Activated CD4-positive, alpha-beta T cell treated with anti-CD3 and anti-CD28 coated beads, Interleukin-2, amount 10 ng/mL, durations not matched to agents 24 days and 14 days (primary cell): ENCODE measurements around the gene STYXL1. TPM values are rescaled to one million over a fixed set of nuclear protein-coding genes. Genes with fewer than 3 reads are reported as not detected.

Experiments used
- DNase-seq: peaks from one replicate; pipeline ENCODE4 v3.0.0; 2022
- H3K27ac Mint-ChIP-seq: one replicate; pipeline ENCODE4 v1.8.0; 2022; ENCODE audit warnings: mild to moderate bottlenecking, mixed read lengths
- H3K27me3 Mint-ChIP-seq: one replicate; pipeline ENCODE4 v1.8.0; 2022; ENCODE audit warnings: mixed read lengths
- H3K36me3 Mint-ChIP-seq: one replicate; pipeline ENCODE4 v1.8.0; 2022; ENCODE audit warnings: low read depth, mild to moderate bottlenecking, mixed read lengths
- H3K4me1 Mint-ChIP-seq: one replicate; pipeline ENCODE4 v1.8.0; 2021; ENCODE audit warnings: mixed read lengths
- H3K4me3 Mint-ChIP-seq: one replicate; pipeline ENCODE4 v1.8.0; 2022; ENCODE audit warnings: mild to moderate bottlenecking, moderate library complexity, mixed read lengths
- H3K9me3 Mint-ChIP-seq: one replicate; pipeline ENCODE4 v1.8.0; 2021; ENCODE audit warnings: mixed read lengths
- intact Hi-C: fragments of 100-400 bp; cut with micrococcal nuclease; formaldehyde crosslinking; loops from one replicate; pipeline ENCODE4 v1.15.1; 2023
- total RNA-seq: library from RNA; stranded (reverse); gene quantifications from 2 replicates; pipeline ENCODE4 v1.2.3, GENCODE V29; 2022

The STYXL1 gene
- total RNA-seq, 1 donor from 2014 or later: 33.6 TPM

- no peak overlapping the region for H3K4me3 Mint-ChIP-seq
- H3K27ac Mint-ChIP-seq: no peak overlapping the region
- H3K4me1 Mint-ChIP-seq: no peaks in the 10 kb centered on the region
- no peaks in the 10 kb centered on the region for H3K27me3 Mint-ChIP-seq
- DNase-seq: no peak
- peaks cover 9% of the 10 kb centered on the region for H3K36me3 Mint-ChIP-seq
- no peaks in the 10 kb centered on the region for H3K9me3 Mint-ChIP-seq
- intact Hi-C loops: no loop called here
Observed at GRCh38 chr7:75981453-75982305, 66.1 kb downstream of the STYXL1 start.

- no peak overlapping the region for H3K4me3 Mint-ChIP-seq
- intact Hi-C loops: no loop called here
- no peak for DNase-seq
- no peak overlapping the region for H3K27ac Mint-ChIP-seq
- H3K27me3 Mint-ChIP-seq: no peaks in the 10 kb centered on the region
- H3K9me3 Mint-ChIP-seq: no peaks in the 10 kb centered on the region
- no peaks in the 10 kb centered on the region for H3K4me1 Mint-ChIP-seq
- H3K36me3 Mint-ChIP-seq: peaks cover 8% of the 10 kb centered on the region
Observed at GRCh38 chr7:75981203-75981452, 66.7 kb downstream of the STYXL1 start.

- Mint-ChIP-seq H3K4me1 (no peaks in the 10 kb centered on the region), H3K27ac (no peak overlapping the region), H3K36me3 (peaks cover 8% of the 10 kb centered on the region), H3K27me3 (no peaks in the 10 kb centered on the region), H3K9me3 (no peaks in the 10 kb centered on the region), H3K4me3 (no peak overlapping the region)
- intact Hi-C loops: no loop called here
- no peak for DNase-seq
Observed at GRCh38 chr7:75980430-75981202, 67.2 kb downstream of the STYXL1 start.

DNA sequence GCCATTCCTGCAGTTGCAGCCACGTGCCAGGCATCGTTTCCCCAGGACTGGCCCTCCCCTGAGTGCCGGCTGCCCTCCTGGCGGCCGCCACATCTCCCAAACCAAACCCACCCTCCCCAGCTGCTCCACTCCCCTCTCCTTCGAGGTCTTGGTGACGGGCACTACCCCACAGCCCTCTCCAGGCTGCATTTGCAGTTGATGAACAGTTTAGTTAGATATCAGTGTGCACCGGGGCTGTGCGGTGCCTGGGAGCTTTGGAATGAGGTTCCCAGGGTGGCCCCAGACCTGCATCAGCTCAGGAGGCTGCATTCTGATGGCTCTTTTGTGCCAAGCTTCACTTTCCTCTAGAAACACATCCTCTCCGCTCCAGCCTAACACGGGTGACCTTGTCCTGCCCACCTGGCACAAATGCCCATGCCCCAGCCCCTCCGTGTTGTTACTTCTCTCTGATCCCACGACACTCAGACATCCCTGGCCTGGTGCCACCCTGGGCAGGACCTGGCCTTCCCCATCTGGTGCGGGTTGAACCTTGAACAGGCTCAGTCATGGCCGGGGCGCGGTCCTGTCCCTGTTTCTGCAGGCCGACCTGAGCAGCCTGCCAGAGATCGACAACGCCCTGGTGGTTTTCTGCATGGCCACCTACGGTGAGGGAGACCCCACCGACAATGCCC lies 67.9 kb downstream of the STYXL1 start:
- no peak overlapping the region for H3K4me3 Mint-ChIP-seq
- no peaks in the 10 kb centered on the region for H3K4me1 Mint-ChIP-seq
- H3K27me3 Mint-ChIP-seq: no peaks in the 10 kb centered on the region
- intact Hi-C loops: no loop called here
- no peak for DNase-seq
- peak overlapping the region; percentile 44 for H3K27ac Mint-ChIP-seq
- H3K36me3 Mint-ChIP-seq: peaks cover 8% of the 10 kb centered on the region
- H3K9me3 Mint-ChIP-seq: no peaks in the 10 kb centered on the region

- no peak overlapping the region for H3K27ac Mint-ChIP-seq
- H3K36me3 Mint-ChIP-seq: peaks cover 15% of the 10 kb centered on the region
- no peaks in the 10 kb centered on the region for H3K4me1 Mint-ChIP-seq
- H3K9me3 Mint-ChIP-seq: no peaks in the 10 kb centered on the region
- no peak overlapping the region for H3K4me3 Mint-ChIP-seq
- no peak for DNase-seq
- intact Hi-C loops: no loop called here
- H3K27me3 Mint-ChIP-seq: no peaks in the 10 kb centered on the region
Observed at GRCh38 chr7:75977743-75978142, 70.1 kb downstream of the STYXL1 start.

DNA sequence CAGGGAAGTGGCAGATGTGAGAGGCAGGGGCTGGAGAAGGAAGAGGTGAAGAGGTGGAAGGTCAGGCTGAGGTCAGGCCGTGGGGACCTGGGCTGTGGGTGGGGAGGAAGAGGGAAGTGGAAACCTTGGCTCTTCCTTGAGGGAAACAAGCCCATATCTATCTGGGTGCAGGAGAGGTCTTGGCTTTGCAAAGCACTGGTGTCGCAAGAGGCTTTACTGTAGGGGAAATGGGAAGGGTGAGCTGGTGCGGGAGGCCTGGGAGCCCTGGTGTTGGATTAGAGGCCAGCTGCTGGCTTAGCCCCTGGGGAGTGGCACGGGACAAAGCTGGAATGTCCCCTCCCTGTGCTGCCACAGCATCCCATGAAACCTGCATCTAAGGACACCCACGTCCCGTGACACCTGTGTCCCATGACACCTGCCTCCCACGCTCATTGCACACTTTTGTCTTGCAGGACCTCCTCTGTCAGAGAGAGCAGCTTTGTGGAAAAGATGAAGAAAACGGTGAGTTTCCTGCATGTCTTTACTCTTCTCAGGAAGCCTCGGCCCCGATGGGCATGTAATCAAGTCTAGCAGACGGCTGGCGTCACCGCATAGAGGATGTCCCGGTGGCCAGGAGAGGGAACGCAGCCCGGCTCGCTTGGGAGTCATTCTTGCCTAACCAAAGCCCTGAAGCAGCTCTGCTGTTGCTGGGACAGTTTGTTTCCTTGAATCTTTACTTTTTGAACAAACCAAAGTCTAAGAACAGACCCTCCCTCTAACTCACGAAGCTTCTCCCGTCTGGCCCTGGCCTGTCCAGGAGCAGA lies 75.6 kb downstream of the STYXL1 start:
- H3K4me3 Mint-ChIP-seq: no peak overlapping the region
- intact Hi-C loops: no loop called here
- DNase-seq: no peak
- H3K27me3 Mint-ChIP-seq: no peaks in the 10 kb centered on the region
- H3K4me1 Mint-ChIP-seq: peaks cover 5% of the 10 kb centered on the region
- peaks cover 13% of the 10 kb centered on the region for H3K36me3 Mint-ChIP-seq
- H3K27ac Mint-ChIP-seq: no peak overlapping the region
- no peaks in the 10 kb centered on the region for H3K9me3 Mint-ChIP-seq

DNA sequence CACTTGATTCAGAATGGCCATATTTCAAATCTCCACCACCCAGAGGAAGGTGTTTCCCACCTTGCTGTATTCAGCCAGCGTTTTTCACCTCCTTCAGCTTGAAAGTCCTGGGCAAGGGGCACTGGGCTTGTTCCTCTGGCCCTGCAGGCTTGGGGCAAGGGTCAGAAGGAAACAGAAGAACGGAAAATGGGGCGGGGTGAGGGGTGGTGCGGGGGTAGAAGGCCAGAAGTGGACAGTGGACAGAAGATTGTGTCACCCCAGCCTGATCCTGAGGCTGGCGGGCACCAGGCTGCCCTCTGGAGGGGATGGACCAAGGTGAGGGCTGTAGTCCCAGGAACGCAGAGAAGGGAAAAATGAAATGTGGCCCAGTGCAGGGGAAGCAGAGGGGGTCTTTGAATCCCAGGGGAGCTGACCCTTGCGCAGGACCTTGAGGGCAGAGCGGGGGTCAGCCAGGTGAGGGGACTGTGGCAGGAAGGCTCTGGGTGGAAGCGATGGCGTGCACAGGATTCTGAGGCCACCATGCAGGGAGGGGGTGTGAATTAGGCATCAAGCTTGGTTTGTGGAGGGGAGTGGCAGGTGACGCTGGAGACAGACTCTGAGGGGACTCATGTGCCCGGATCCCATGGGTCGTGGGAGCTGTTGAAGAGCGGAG lies 76.4 kb downstream of the STYXL1 start:
- H3K27me3 Mint-ChIP-seq: no peaks in the 10 kb centered on the region
- H3K4me1 Mint-ChIP-seq: peaks cover 5% of the 10 kb centered on the region
- no peak for DNase-seq
- no peak overlapping the region for H3K27ac Mint-ChIP-seq
- H3K4me3 Mint-ChIP-seq: no peak overlapping the region
- no peaks in the 10 kb centered on the region for H3K9me3 Mint-ChIP-seq
- peaks cover 13% of the 10 kb centered on the region for H3K36me3 Mint-ChIP-seq
- intact Hi-C loops: no loop called here

DNA sequence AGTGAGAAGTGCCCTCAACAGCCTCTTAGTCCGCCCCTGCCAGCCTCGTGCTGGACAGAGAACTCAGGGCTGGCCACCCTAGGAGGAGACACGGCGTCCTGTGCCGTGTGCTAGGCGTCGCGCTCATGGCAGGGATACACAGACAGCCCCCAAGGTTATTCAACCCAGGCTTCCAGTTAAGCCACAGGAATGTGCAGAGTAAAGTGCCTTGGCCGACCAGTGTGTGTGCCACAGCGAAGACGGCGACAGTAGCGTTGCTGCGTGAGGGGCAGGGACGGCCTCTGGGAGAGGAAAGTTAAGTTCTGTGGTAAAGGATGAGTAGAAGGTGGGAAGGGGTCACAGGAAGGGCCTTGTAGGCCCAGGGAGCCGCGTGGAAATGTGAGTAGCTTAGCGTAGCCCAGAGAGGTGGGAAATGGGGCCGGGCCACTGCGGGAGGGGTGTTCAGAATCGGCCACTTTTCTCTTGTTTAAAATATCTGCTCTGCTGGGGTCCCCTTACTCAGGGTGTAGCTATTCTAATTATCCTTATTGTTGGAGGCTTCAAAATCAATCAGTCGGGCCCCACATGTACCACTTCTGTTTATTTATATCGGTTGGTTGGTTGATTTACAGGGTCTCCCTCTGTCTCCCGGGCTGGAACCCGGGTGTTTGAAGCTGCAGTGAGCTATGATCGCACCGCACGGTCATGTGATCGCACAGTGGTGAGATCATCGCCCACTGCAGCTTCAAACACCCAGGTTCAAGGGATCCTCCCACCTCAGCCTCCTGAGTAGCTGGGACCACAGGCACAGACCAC lies 77.9 kb downstream of the STYXL1 start:
- no peaks in the 10 kb centered on the region for H3K9me3 Mint-ChIP-seq
- no peaks in the 10 kb centered on the region for H3K27me3 Mint-ChIP-seq
- intact Hi-C loops: no loop called here
- peaks cover 5% of the 10 kb centered on the region for H3K4me1 Mint-ChIP-seq
- DNase-seq: no peak
- peaks cover 12% of the 10 kb centered on the region for H3K36me3 Mint-ChIP-seq
- H3K4me3 Mint-ChIP-seq: no peak overlapping the region
- H3K27ac Mint-ChIP-seq: no peak overlapping the region

DNA sequence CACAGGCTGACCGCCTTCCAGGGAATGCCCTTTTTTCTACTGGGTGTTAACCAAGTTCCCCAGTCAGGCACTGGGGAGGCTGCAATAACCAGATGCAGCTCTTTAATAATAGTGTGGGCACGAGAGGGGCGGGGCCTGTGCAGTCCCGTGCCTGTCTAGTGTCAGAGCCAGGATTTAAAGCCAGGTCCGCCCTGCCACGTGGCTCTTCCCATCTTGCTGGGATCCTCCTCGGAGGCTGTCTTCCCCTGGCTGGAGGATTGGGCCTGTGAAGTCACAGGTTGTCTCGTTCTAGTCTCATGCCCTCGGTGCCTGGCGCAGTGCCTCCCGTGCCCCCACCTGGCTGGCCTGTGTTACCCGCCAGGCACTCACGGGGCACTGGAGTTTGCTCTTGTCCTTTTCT lies 78.6 kb downstream of the STYXL1 start:
- peaks cover 10% of the 10 kb centered on the region for H3K36me3 Mint-ChIP-seq
- no peak overlapping the region for H3K27ac Mint-ChIP-seq
- no peaks in the 10 kb centered on the region for H3K9me3 Mint-ChIP-seq
- H3K27me3 Mint-ChIP-seq: no peaks in the 10 kb centered on the region
- DNase-seq: no peak
- intact Hi-C loops: no loop called here
- no peak overlapping the region for H3K4me3 Mint-ChIP-seq
- H3K4me1 Mint-ChIP-seq: peaks cover 5% of the 10 kb centered on the region

DNA sequence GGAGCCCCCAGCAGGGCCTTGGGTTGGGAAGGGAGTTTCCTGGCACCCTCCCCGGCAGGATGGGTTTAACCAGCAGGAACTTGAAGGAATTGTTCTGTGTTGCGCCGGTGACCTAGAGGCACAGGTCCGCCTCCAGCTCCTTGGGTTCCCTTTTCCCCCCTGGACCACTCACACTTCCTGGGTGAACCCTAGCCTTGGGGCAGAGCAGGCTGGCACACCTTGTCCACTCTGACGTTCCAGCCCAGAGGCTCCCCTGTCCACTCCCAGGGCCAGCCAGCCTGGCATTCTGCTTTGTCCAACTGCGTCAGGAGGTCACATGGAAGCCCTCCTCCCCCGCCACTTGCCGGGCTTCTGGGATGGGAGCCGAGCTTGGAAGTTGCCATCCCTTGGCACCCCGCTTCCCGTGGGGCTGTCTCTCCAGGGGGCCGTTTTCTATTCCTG lies 79.2 kb downstream of the STYXL1 start:
- H3K4me1 Mint-ChIP-seq: peaks cover 5% of the 10 kb centered on the region
- H3K9me3 Mint-ChIP-seq: no peaks in the 10 kb centered on the region
- H3K36me3 Mint-ChIP-seq: peaks cover 5% of the 10 kb centered on the region
- no peaks in the 10 kb centered on the region for H3K27me3 Mint-ChIP-seq
- H3K4me3 Mint-ChIP-seq: no peak overlapping the region
- H3K27ac Mint-ChIP-seq: no peak overlapping the region
- intact Hi-C loops: no loop called here
- no peak for DNase-seq

DNA sequence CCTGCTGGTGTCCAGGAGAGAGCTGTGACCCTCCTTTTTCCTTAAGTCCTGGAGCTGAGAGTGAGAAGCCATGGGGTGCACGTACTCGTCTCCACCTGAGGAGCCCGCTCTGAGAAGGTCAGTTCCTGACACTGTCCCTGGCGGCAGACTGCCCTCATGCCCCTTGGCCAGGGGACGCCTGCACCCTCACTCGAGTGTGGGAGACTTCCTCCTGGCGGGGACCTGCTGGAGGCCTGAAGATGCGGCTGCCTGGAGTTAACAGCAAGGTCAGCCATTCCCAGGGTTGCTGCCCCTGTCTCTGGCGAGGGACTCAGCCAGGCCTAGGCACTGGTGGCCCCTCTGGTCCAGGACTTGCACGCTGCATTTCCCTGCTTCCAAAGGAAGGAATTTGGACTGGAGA lies 79.8 kb downstream of the STYXL1 start:
- Mint-ChIP-seq H3K4me3 (no peak overlapping the region), H3K27ac (no peak overlapping the region), H3K36me3 (peaks cover 5% of the 10 kb centered on the region), H3K27me3 (no peaks in the 10 kb centered on the region), H3K9me3 (no peaks in the 10 kb centered on the region), H3K4me1 (peaks cover 5% of the 10 kb centered on the region)
- DNase-seq: no peak
- intact Hi-C loops: no loop called here

DNA sequence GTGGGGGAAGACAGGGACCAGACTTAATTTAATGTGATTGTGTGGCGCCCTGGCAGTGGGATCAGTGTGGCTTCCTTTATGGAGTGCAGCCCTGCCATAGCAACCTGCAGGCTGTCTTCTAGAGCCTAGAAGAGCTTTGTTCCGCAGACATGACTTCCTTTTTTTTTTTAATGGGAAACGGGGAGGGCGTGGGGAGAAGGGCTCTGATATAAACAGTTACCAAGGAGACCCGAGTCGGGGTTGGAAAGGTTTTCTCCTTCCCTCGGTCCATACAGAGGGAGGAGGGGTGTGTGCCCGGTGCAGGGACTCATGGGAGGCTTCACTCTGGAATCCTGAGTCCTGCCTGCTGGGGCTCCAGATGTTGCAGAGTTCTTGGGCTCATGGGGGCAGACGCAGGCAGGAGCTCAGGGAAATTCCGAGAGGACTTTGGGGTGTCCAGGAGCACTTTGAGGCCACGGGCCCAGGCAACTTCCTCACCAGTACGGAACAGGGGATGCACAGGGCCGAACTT lies 80.3 kb downstream of the STYXL1 start:
- H3K4me3 Mint-ChIP-seq: no peak overlapping the region
- intact Hi-C loops: no loop called here
- H3K4me1 Mint-ChIP-seq: peaks cover 5% of the 10 kb centered on the region
- peaks cover 5% of the 10 kb centered on the region for H3K36me3 Mint-ChIP-seq
- no peaks in the 10 kb centered on the region for H3K9me3 Mint-ChIP-seq
- no peak for DNase-seq
- no peak overlapping the region for H3K27ac Mint-ChIP-seq
- no peaks in the 10 kb centered on the region for H3K27me3 Mint-ChIP-seq
